BLaER1 treated with 17β-estradiol and CSF1 and Interleukin-3, amounts not matched to agents 10 nM and 100 nM (cell line): ENCODE data around the gene C12orf43.

Experiments used
- H3K27ac ChIP-seq, 11 experiments: shearing (Covaris generic); formaldehyde crosslinking; 2 replicates each; pipeline ENCODE4 v1.8.1; 2022
- H3K27me3 ChIP-seq, 11 experiments: shearing (Covaris generic); formaldehyde crosslinking; 2 replicates each; pipeline ENCODE4 v1.8.1; 2022
- H3K36me3 ChIP-seq, 11 experiments: shearing (Covaris generic); formaldehyde crosslinking; 2 replicates each; pipeline ENCODE4 v1.8.1; 2022
- H3K4me1 ChIP-seq, 10 experiments: shearing (Covaris generic); formaldehyde crosslinking; 2 replicates each; pipeline ENCODE4 v1.8.1; 2022
- H3K4me2 ChIP-seq, 11 experiments: shearing (Covaris generic); formaldehyde crosslinking; 2 replicates each; pipeline ENCODE4 v1.8.1; 2022
- H3K4me3 ChIP-seq, 10 experiments: shearing (Covaris generic); formaldehyde crosslinking; 2 replicates each; pipeline ENCODE4 v1.8.1; 2022
- H3K9ac ChIP-seq, 11 experiments: shearing (Covaris generic); formaldehyde crosslinking; 2 replicates each; pipeline ENCODE4 v1.8.1; 2022
- H3K9me3 ChIP-seq, 11 experiments: shearing (Covaris generic); formaldehyde crosslinking; replicated peaks in 1 of 11; 2 replicates each; pipeline ENCODE4 v1.8.1; 2022
- H4K20me1 ChIP-seq, 11 experiments: shearing (Covaris generic); formaldehyde crosslinking; 2 replicates each; pipeline ENCODE4 v1.8.1; 2022
- Cebpa-rat ChIP-seq, 11 experiments: shearing (Covaris generic); IDR thresholded peaks; 2 replicates each; pipeline ENCODE4 v1.8.1; 2022

Gene C12orf43

GRCh38 chr12:121021754-121022153 is 5.5 kb upstream of the C12orf43 start:
- Histone ChIP-seq H3K36me3 (no peaks in the 10 kb centered on the region), H4K20me1 (no peaks in the 10 kb centered on the region), H3K9ac (no peak overlapping the region), H3K9me3 (peaks cover 0 to 18% (median 0%) of the 10 kb centered on the region in 11 experiments; a peak in 5 of 22 replicates), H3K27me3 (no peaks in the 10 kb centered on the region), H3K4me1 (peaks cover 0 to 30% (median 16%) of the 10 kb centered on the region in 10 experiments; a peak in 15 of 20 replicates), H3K27ac (no peak overlapping the region), H3K4me3 (no peak overlapping the region), H3K4me2 (no peak overlapping the region)
- no peak for TF ChIP-seq Cebpa-rat (IDR thresholded peaks at IDR 0.05)

- Histone ChIP-seq H3K27me3 (no peaks in the 10 kb centered on the region), H3K4me2 (no peak overlapping the region), H3K36me3 (peaks cover 0 to 2% (median 0%) of the 10 kb centered on the region in 11 experiments; a peak in 1 of 22 replicates), H3K4me3 (no peak overlapping the region), H3K4me1 (peaks cover 12 to 17% (median 13%) of the 10 kb centered on the region in 10 experiments), H3K9me3 (no peaks in the 10 kb centered on the region), H4K20me1 (no peaks in the 10 kb centered on the region), H3K9ac (no peak overlapping the region), H3K27ac (no peak overlapping the region)
- TF ChIP-seq Cebpa-rat (IDR thresholded peaks at IDR 0.05) = no peak
Measured at GRCh38 chr12:121018860-121019617, 2.8 kb upstream of the C12orf43 start.

- Histone ChIP-seq H3K27me3 (no peaks in the 10 kb centered on the region), H3K27ac (no peak overlapping the region), H4K20me1 (no peaks in the 10 kb centered on the region), H3K9me3 (no peaks in the 10 kb centered on the region), H3K4me2 (no peak overlapping the region), H3K4me1 (peaks cover 12 to 14% (median 13%) of the 10 kb centered on the region in 10 experiments), H3K36me3 (peaks cover 0 to 11% (median 6%) of the 10 kb centered on the region in 11 experiments; a peak in 15 of 22 replicates), H3K4me3 (no peak overlapping the region), H3K9ac (no peak overlapping the region)
- no peak for TF ChIP-seq Cebpa-rat (IDR thresholded peaks at IDR 0.05)
Measured at GRCh38 chr12:121017966-121018491, 1.7 kb upstream of the C12orf43 start.

GRCh38 chr12:121013715-121014114 is 2.6 kb downstream of the C12orf43 start:
- Histone ChIP-seq H4K20me1 (peaks cover 0 to 8% (median 0%) of the 10 kb centered on the region in 11 experiments; a peak in 2 of 22 replicates), H3K27me3 (no peaks in the 10 kb centered on the region), H3K36me3 (peaks cover 34 to 52% (median 43%) of the 10 kb centered on the region in 11 experiments), H3K9ac (no peak overlapping the region), H3K4me2 (no peak overlapping the region), H3K27ac (no peak overlapping the region), H3K9me3 (no peaks in the 10 kb centered on the region), H3K4me3 (no peak overlapping the region), H3K4me1 (peaks cover 12 to 14% (median 13%) of the 10 kb centered on the region in 10 experiments)
- TF ChIP-seq Cebpa-rat (IDR thresholded peaks at IDR 0.05) = no peak

- TF ChIP-seq Cebpa-rat (IDR thresholded peaks at IDR 0.05) = no peak
- peaks cover 0 to 9% (median 0%) of the 10 kb centered on the region in 11 experiments; a peak in 2 of 22 replicates for H4K20me1 ChIP-seq
Measured at GRCh38 chr12:121011820-121012219, 4.5 kb downstream of the C12orf43 start.

GRCh38 chr12:121010860-121011259 is 5.4 kb downstream of the C12orf43 start:
- H3K9me3 ChIP-seq = no peaks in the 10 kb centered on the region
- no peak overlapping the region for H3K4me3 ChIP-seq
- no peak for TF ChIP-seq Cebpa-rat (IDR thresholded peaks at IDR 0.05)
- H3K9ac ChIP-seq = no peak overlapping the region
- no peaks in the 10 kb centered on the region for H3K27me3 ChIP-seq
- H3K36me3 ChIP-seq = peaks cover 57 to 80% (median 66%) of the 10 kb centered on the region in 11 experiments
- H3K27ac ChIP-seq = no peak overlapping the region
- peaks cover 12 to 34% (median 27%) of the 10 kb centered on the region in 10 experiments for H3K4me1 ChIP-seq
- H3K4me2 ChIP-seq = no peak overlapping the region
- H4K20me1 ChIP-seq = peaks cover 0 to 9% (median 0%) of the 10 kb centered on the region in 11 experiments; a peak in 2 of 22 replicates

More at GRCh38 chr12:121011820-121012219, 4.5 kb downstream of the C12orf43 start:
- Histone ChIP-seq H3K27ac (no peak overlapping the region), H3K4me2 (no peak overlapping the region), H3K27me3 (no peaks in the 10 kb centered on the region), H3K4me3 (no peak overlapping the region), H3K9me3 (no peaks in the 10 kb centered on the region), H3K4me1 (peaks cover 12 to 32% (median 27%) of the 10 kb centered on the region in 10 experiments), H3K9ac (peak overlapping the region in 2 of 11 experiments; percentile 5 to 43; a peak in 2 of 22 replicates), H3K36me3 (peaks cover 50 to 71% (median 56%) of the 10 kb centered on the region in 11 experiments)

GRCh38 chr12:121009741-121010140 is 6.5 kb downstream of the C12orf43 start:
- Histone ChIP-seq H3K4me3 (no peak overlapping the region), H3K4me1 (peaks cover under 1 to 29% (median 15%) of the 10 kb centered on the region in 10 experiments; a peak in 18 of 20 replicates), H3K9ac (no peak overlapping the region), H3K36me3 (peaks cover 63 to 92% (median 75%) of the 10 kb centered on the region in 11 experiments), H4K20me1 (peaks cover 0 to 9% (median 0%) of the 10 kb centered on the region in 11 experiments; a peak in 2 of 22 replicates), H3K27ac (no peak overlapping the region), H3K27me3 (no peaks in the 10 kb centered on the region), H3K4me2 (no peak overlapping the region), H3K9me3 (no peaks in the 10 kb centered on the region)
- TF ChIP-seq Cebpa-rat (IDR thresholded peaks at IDR 0.05) = no peak

GRCh38 chr12:121008347-121009098 is 7.8 kb downstream of the C12orf43 start:
- H3K36me3 ChIP-seq = peaks cover 75 to 98% (median 84%) of the 10 kb centered on the region in 11 experiments
- no peak overlapping the region for H3K27ac ChIP-seq

More at GRCh38 chr12:121008347-121009098, 7.8 kb downstream of the C12orf43 start:
- no peaks in the 10 kb centered on the region for H3K27me3 ChIP-seq
- peaks cover 0 to 9% (median 0%) of the 10 kb centered on the region in 11 experiments; a peak in 2 of 22 replicates for H4K20me1 ChIP-seq
- H3K4me1 ChIP-seq = peaks cover 0 to 26% (median 14%) of the 10 kb centered on the region in 10 experiments; a peak in 14 of 20 replicates
- peak overlapping the region in 5 of 11 experiments; percentile 50 to 68 (median 59); a peak in 2 of 22 replicates for H3K4me2 ChIP-seq
- no peak overlapping the region for H3K4me3 ChIP-seq
- no peak for TF ChIP-seq Cebpa-rat (IDR thresholded peaks at IDR 0.05)
- H3K9ac ChIP-seq = no peak overlapping the region
- H3K9me3 ChIP-seq = no peaks in the 10 kb centered on the region
